HCT116 (cell line): ENCODE measurements around the gene CD248.

Experiments
- CTCF ChIP-seq, 3 experiments: fragments of 200-600 bp in 1 of 3; sonication (generic) in 1 of 3; IDR thresholded peaks in 2 of 3; conservative IDR thresholded peaks in 1 of 3; 2 replicates each; pipeline ENCODE4 v1.5.1; 2012 to 2017; ENCODE audit warnings: low read depth in 2 of 3, low read length in 2 of 3, antibody characterized with exemption in 1 of 3, borderline replicate concordance in 1 of 3, control low read depth in 1 of 3, mild to moderate bottlenecking in 1 of 3, mixed read lengths in 1 of 3, mixed run types in 1 of 3, moderate library complexity in 1 of 3; ENCODE audit not compliant: insufficient read depth in 1 of 3
- ELF1 ChIP-seq: IDR thresholded peaks from 2 replicates; pipeline ENCODE4 v1.6.1; 2012; ENCODE audit warnings: low read depth, borderline replicate concordance
- EZH2phosphoT487 ChIP-seq: fragments of 200-600 bp; IDR thresholded peaks from 2 replicates; pipeline ENCODE4 v1.6.1; 2018; ENCODE audit warnings: antibody characterized with exemption, borderline replicate concordance
- FOSL1 ChIP-seq: IDR thresholded peaks from 2 replicates; pipeline ENCODE4 v1.6.1; 2012; ENCODE audit warnings: low read depth
- MAX ChIP-seq: IDR thresholded peaks from 2 replicates; pipeline ENCODE4 v1.6.1; 2012
- POLR2A ChIP-seq: IDR thresholded peaks from 2 replicates; pipeline ENCODE4 v1.7.0; 2011; ENCODE audit warnings: borderline replicate concordance; ENCODE audit not compliant: insufficient read depth, insufficient read length; ENCODE audit errors: extremely low read depth
- POLR2AphosphoS5 ChIP-seq: IDR thresholded peaks from 2 replicates; pipeline ENCODE4 v1.6.1; 2011; ENCODE audit warnings: mild to moderate bottlenecking, low read depth, low read length, moderate library complexity
- SRF ChIP-seq: IDR thresholded peaks from 2 replicates; pipeline ENCODE4 v1.6.1; 2012; ENCODE audit warnings: low read depth
- ZBTB33 ChIP-seq: IDR thresholded peaks from 2 replicates; pipeline ENCODE4 v1.6.1; 2011; ENCODE audit warnings: mild to moderate bottlenecking, low read length, moderate library complexity; ENCODE audit not compliant: insufficient replicate concordance; ENCODE audit errors: extremely low read depth

GRCh38 chr11:66318600-66318970, 1.7 kb upstream of the CD248 start:
- TF ChIP-seq CTCF (IDR thresholded peaks at IDR 0.05 in 2 of 3, conservative IDR thresholded peaks at IDR 0.05 in 1 of 3; ENCODE audit: borderline replicate concordance in 1 of 3, insufficient read depth in 1 of 3, low read depth in 2 of 3, low read length in 2 of 3) = no peak
- no peak for TF ChIP-seq SRF
- no peak for TF ChIP-seq POLR2A
- no peak for TF ChIP-seq MAX
- TF ChIP-seq ZBTB33 = no peak
- no peak for TF ChIP-seq FOSL1
- no peak for TF ChIP-seq ELF1
- no peak for TF ChIP-seq EZH2phosphoT487
- no peak for TF ChIP-seq POLR2AphosphoS5
